Measurements from ENCODE around the gene MB.

MB gene

GRCh38 chr22:35612903-35613302 is 4.2 kb downstream of the MB start:
- no peak for DNase-seq

DNA sequence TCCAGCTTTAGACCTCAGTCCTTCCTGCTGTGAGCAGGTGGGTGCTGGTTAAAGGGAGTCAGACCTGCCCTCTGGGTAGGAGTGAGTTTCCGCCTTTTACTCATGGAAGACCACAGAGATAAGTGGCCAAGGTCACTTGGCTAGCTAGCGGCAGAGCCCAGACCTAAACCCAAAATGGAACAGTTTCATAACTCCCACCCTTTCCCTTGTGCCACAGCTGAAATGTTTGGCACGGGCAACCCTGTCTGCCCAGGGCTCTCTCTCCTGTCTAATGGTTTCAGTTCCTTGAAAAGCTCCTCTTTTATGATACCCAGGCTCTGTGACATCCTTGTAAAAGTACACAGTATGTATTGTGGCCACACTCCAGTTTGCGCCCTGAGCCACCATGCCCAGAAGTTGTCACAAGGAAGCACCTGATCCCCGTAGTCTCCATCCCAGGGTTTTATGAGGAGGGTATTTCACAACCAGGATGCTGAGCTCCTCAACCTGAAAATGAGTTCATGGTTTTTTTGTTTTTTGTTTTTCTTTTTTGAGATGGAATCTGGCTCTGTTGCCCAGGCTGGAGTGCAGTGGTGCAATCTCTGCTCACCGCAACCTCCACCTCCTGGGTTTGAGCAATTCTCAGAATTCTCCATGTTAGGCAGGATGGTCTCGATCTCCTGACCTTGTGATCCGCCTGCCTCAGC is 5.1 kb downstream of the MB start:
- DNase-seq = no peak

DNA sequence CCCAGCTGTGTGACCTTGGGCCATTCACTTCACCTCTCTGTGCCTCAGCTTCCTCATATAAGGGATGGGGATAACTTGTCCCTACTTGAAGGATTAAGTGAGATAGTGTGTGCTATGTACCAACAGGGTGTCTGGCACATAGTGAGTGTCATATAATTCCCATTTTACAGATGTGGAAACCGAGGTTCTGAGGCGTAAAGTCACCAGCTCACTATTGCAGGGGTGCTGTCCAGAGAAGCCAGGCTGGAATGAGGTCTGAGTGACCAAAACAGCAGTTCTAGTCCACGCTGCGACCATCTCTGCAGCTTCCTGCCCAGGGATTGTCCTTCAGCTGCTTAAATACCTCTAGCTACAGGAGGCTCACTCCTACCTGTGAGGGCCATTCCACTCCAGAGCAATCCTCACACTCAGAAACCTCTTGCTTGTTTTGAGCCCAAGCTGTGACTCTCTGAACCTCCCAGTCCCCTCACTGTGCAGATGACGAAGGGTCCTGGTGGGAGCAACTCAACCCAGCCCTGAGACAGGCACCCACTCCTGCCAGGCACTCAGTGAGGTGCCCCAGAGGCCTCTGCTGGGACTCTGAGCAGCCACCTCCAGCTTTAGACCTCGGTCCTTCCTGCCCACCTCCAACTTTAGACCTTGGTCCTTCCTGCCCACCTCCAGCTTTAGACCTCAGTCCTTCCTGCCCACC is 5.8 kb downstream of the MB start:
- DNase-seq = no peak

GRCh38 chr22:35610741-35611140 is 6.4 kb downstream of the MB start:
- no peak for DNase-seq

DNA sequence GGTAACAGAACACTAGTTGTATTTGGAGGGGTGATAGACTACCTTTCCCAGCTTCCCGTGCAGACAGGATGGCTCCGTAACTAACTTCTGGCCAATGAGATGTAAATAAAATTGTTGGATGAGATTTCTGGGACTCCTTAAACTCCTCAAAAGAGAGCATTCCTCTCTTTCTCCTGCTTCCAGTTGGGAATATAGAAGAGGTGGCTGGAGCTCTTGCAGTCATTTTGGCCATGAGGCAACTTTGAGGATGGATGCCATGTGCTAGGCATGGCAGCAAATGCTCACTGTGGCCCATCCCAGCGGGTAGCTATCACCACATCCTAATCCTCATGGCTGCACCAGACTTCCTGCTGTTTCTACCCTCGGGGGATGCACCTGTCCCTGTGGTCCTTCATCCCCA is 7.4 kb downstream of the MB start:
- no peak for DNase-seq

DNA sequence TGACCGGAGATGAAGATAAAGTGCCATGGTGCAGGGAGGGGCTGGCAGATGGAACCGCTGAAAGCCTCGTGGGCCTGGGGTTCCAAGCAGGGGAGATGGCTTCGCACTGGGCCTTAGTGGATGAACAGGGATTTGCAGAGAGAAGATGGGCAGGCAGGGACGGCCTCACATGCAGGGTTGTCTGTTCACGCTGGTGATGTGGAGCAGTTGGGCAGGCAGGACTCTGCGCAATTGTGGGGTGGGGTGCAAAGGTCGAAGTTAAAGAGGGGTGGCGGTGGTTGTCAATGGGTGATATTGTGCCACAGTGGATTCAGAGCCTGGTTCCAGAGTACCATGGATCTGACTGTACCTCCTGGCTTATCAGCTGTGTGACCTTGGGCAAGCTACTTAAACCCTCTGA is 7.9 kb downstream of the MB start:
- DNase-seq = no peak

GRCh38 chr22:35608088-35608487 is 9.0 kb downstream of the MB start:
- DNase-seq = no peak

DNA sequence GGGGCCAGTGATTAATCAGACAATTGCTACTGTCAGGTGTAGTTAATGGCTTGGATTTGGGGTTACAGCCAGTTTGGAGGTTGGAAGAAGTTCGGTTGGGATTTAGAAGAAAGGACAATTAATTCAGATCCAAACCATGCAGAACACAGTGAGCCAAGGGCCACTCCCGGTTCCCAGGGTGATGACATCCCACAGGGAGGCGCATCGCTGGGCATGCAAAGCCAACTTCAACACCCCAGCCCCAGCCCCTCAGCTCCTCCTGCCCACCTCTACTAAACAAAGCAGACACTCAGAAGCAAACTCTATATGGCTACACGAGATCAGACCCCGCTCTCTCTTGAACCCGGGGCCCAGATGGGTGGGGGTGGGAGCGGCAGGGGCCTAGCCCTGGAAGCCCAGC is 10.2 kb downstream of the MB start:
- no peak for DNase-seq

DNA sequence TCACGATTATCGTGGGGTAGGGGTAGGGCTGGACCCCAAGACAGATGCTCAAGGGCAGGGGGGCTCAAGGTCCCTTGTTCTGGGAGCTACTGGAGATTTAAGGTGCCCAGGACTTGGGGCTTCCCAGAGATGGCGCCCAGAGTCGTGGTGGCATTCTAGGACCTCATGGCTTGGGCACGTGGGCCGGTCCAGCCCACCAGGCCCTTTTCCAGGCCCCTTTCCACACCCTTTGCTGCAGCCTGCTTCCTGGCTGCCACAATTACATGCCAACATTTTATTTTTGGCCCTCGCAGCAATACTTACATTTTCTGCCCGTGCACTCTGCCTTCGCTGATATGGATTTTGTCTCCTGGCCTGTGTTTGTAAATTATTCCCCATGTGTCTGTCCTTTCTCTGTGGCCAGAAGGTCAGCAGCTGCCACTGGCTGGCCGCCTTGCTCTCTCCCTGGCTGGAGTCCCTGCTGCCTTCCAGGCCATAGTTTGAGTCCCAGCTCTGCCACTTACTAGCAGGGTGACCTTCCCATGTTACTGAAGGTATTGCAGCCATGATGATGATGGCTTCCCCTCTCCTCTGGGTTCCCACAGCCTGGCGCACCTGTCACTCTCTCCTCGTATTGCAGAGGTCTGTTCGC is 11.2 kb downstream of the MB start:
- DNase-seq = no peak

DNA sequence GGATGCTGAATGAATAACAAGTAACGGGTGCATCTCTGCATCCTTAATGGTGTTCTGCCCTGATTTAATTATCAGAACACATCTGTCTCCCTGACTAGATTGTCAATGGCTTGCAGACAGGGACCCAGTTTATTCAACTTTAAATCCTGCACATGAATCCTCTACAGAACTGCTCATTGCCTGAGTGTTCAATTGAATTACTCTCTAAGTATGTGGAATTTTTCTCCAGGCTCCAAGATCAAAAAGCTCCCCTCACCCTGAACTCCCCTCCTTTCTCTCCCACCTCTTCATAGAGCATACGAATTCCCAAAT is 11.8 kb downstream of the MB start:
- DNase-seq = no peak

GRCh38 chr22:35604621-35605368 is 12.3 kb downstream of the MB start:
- no peak for DNase-seq

DNA sequence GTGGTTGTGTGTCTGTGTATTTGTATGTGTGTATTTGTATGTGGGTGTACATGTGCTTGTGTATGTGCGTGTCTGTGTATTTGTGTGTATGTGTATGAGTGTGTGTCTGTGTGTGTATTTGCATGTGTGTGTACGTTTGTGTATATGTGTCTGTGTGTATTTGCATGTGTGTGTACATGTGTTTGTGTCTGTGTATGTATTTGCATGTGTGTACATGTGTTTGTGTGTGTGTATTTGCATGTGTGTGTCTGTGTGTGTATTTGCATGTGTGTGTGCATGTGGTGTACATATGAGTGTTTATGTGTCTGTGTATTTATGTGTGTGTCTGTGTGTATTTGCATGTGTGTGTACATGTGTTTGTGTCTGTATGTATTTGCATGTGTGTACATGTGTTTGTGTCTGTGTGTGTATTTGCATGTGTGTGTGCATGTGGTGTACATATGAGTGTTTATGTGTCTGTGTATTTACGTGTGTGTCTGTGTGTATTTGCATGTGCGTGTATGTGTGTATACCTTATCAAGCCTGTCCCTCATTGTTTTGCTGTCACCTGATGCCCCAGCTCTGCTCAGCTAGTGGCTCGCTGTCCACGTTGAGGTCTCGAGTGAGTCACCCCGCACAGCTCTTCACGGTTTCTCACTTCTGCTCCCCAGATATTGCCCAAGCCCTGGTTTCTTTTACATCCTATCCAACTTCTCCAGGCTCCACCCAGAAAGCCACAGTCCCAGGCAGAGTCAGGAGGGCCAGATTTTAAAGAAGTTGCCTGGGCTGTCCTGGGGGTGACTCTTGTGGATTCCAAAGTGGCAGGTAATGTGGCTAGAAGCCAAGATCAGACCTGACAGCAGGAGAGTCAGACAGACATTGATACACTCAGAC is 15.2 kb downstream of the MB start:
- no peak for DNase-seq

DNA sequence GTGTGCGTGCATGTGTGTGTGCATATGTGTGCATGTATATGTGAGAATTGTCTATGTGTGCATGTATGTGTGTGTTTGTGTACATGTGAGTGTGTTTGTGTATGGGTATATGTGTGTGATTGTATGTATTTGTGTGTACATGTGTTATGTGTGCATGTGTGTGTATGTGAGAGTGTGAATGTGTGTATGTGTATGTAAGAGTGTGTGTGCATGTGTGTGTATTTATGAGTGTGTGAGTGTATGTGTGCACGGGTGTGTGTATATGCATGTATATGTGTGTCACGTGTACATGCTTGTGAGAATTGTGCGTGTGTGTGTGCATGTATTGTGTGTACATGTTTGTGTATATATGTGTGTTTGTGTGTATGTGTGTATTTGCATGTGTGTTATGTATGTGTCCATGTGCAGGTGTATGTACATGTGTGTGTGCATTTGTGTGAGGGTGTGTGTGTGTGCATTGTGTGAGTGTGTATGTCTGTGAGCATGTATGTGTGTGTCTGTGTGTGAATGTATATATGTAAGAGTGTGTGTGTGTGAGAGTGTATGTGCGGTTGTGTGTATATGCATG is 16.0 kb downstream of the MB start:
- no peak for DNase-seq

DNA sequence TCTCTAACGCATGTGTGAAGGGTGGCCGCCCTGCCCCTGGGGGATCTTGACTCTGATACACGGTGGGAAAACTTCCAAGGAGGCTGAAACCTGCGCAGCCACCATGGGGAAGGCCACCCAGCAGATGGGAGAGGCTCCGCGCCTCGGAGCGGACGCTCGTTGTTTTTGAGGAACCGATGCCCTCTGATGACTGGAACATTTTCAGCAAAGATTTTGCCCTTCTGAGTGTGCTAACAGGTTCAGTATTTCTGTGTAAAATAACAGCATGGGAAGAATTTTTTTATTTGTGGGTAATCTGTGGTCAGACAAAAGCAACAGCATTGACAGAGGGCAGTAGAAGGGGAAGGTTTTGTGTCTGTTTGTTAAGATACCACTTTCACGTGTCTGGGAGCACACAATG is 16.7 kb downstream of the MB start:
- no peak for DNase-seq

GRCh38 chr22:35599364-35599763 is 17.8 kb downstream of the MB start:
- no peak for DNase-seq

DNA sequence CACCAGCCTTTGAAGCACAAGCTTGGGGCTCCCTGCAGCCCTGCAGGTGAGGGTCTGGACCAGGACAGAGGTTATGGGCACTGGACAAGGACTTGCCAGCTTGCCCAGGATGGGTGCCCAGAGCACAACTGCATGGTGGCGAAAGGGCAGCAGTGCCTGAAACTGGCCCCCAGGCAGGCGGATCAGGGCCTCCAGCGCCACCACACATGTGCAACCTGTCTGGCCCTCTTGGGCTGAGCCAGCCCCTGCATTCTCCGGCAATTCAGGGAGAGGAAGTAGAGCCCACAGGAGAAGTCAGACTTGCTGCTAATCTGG is 18.8 kb downstream of the MB start:
- DNase-seq = no peak

DNA sequence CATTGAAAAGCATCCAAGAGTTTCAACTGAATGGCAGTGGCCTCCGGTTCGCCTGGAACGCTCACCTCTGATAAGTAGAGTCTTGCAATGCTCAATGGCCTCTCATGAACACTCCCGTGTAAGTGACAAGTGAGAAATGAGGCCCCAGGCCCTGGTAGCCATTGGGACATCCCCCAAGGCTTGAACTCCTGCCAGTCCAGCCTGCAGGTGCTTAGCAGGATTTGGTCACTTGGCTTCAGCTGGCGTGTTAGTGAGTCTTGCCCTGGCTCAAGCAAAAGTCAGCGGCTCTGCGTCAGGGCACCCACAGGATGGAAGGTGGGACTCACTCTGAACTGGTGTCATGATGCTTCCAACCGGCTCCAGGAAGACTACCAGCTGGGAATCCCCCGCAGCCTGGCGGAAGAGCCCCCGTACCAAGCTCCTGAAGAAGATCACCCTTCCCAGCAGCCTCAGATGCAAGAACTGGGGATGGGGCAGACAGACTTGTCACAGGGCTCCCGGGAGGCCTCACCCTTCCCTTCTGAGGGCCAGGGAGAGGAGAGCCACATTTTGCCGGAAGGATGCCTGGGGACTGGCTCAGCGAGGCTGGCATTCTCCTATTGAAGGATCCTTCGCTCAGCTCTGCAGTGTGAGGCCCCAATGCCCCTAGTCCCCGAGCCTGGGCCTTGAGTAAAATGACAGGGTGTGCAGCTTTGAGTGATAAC is 19.3 kb downstream of the MB start:
- no peak for DNase-seq

DNA sequence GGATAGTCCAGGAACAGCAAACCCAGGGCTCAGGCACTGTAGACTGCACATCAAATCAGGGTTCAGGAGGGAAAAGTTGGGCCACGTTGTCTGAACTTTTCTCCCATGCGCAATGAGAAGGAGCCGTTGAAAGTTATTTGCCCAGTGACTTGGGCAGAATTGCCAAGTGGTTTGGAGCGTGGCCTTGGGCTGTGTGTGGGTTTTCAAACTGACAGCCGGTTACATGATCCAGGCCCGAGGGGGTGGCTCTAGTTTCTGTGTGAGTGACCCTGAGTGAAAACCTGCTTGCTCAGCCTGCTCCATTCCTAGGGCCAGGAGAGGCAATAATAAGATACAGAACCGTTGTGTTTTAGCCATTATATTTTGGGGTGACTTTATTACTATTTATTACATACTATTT is 20.3 kb downstream of the MB start:
- DNase-seq = no peak

DNA sequence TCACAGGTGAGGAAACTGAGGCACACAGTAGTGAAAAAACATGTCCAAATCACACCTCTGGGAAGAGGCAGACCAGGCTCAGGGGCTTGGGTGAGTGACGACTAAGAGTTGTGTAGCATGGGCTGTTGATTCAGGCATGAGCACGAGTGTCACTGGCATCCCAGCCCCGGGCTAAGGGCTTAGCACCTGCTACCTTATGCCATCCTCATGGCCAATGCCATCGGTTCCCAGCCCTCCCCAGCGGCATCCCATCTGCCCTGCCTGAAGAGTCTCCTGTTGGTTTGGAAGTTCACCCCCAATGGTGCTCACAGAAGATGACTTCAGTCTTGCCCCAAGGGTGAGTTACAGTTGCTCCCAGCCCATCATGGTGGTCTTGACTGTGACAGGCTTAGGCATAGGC is 22.4 kb downstream of the MB start:
- no peak for DNase-seq

- no peak for DNase-seq
Measured at GRCh38 chr22:35593891-35594470, 23.1 kb downstream of the MB start.

- DNase-seq = no peak
Measured at GRCh38 chr22:35593071-35593890, 23.8 kb downstream of the MB start.
